ENCODE data around the gene SNRPD2.
A peak's percentile ranks its signal among the peaks of the same experiment; 100 is the strongest.

The SNRPD2 gene

GRCh38 chr19:45641274-45642105 is 50.3 kb downstream of the SNRPD2 start:
- no peak for TF ChIP-seq CTCF (IDR thresholded peaks at IDR 0.05; ENCODE audit: low read depth, low read length)
- Histone ChIP-seq H3K36me3 (no peaks in the 10 kb centered on the region), H3K9me3 (no peaks in the 10 kb centered on the region), H3K4me3 (ENCODE audit: low read depth, low read length) (no peak overlapping the region), H3K27me3 (no peaks in the 10 kb centered on the region), H3K4me1 (0 out of 2 replicates have a peak, but pooled peaks cover 6% of the 10 kb centered on the region)
- DNase-seq, result no peak

GRCh38 chr19:45640849-45641273 is 50.9 kb downstream of the SNRPD2 start:
- Histone ChIP-seq H3K36me3 (no peaks in the 10 kb centered on the region), H3K27me3 (no peaks in the 10 kb centered on the region), H3K4me1 (0 out of 2 replicates have a peak, but pooled peaks cover 6% of the 10 kb centered on the region), H3K9me3 (no peaks in the 10 kb centered on the region), H3K4me3 (ENCODE audit: low read depth, low read length) (no peak overlapping the region)
- no peak for TF ChIP-seq CTCF (IDR thresholded peaks at IDR 0.05; ENCODE audit: low read depth, low read length)
- DNase-seq, result no peak

- peak; percentile 40 for DNase-seq
- peak within 1 kb of the TSS; percentile 58 for H3K4me3 ChIP-seq (ENCODE audit: low read depth, low read length)
- no peaks in the 10 kb centered on the region for H3K4me1 ChIP-seq
- no peaks in the 10 kb centered on the region for H3K36me3 ChIP-seq
- TF ChIP-seq CTCF (IDR thresholded peaks at IDR 0.05; ENCODE audit: low read depth, low read length), result no peak
- no peaks in the 10 kb centered on the region for H3K9me3 ChIP-seq
- H3K27me3 ChIP-seq, result no peaks in the 10 kb centered on the region
These were observed 52.6 kb downstream of the SNRPD2 start, which contains the start of gene EML2 for GRCh38 chr19:45638930-45639729. Gene EML2 (minus strand): TSS chr19:45639397. CDS start chr19:45639376, 21 bp downstream.

- Histone ChIP-seq H3K36me3 (no peaks in the 10 kb centered on the region), H3K4me1 (no peaks in the 10 kb centered on the region), H3K9me3 (no peaks in the 10 kb centered on the region), H3K4me3 (ENCODE audit: low read depth, low read length) (no peak overlapping the region), H3K27me3 (no peaks in the 10 kb centered on the region)
- no peak for TF ChIP-seq CTCF (IDR thresholded peaks at IDR 0.05; ENCODE audit: low read depth, low read length)
- no peak for DNase-seq
These were observed 53.7 kb downstream of the SNRPD2 start for GRCh38 chr19:45637890-45638667.
